MCF 10A (cell line): ENCODE results near the gene ARVCF. TPM values are rescaled to one million over a fixed set of nuclear protein-coding genes. Genes with fewer than 3 reads are reported as not detected.

Experiments
- BruUV-seq: library from RNA; stranded (reverse); fragments of 400-500 nt; replicated peaks from 2 replicates; lab custom pipeline; 2021; lab: Mats Ljungman, UMichigan
- CTCF ChIA-PET: fragments of 300-600 bp; sonication (Branson Sonifier 250); formaldehyde crosslinking; extraction: SDS; loops from one replicate; lab custom pipeline; 2021; ENCODE audit warnings: antibody characterized with exemption, inconsistent platforms; lab: Yijun Ruan, JAX
- POLR2A ChIA-PET: fragments of 300-600, 350-650 bp; sonication (Branson Sonifier 250); formaldehyde crosslinking; extraction: SDS; loops from one replicate; lab custom pipeline; 2020; ENCODE audit warnings: antibody characterized with exemption, inconsistent platforms; lab: Yijun Ruan, JAX
- DNase-seq: peaks from one replicate; pipeline ENCODE4 v3.0.0-alpha.2; 2018; ENCODE audit not compliant: unreplicated experiment
- H3K27ac Mint-ChIP-seq: one replicate; pipeline ENCODE4 v1.8.0; 2022; ENCODE audit warnings: mild to moderate bottlenecking, low read depth, mixed read lengths; ENCODE audit not compliant: unreplicated experiment
- H3K27me3 Mint-ChIP-seq: one replicate; pipeline ENCODE4 v1.8.0; 2022; ENCODE audit warnings: mixed read lengths; ENCODE audit not compliant: insufficient read depth, unreplicated experiment
- H3K36me3 Mint-ChIP-seq: one replicate; pipeline ENCODE4 v1.8.0; 2022; ENCODE audit warnings: mild to moderate bottlenecking, moderate library complexity, mixed read lengths; ENCODE audit not compliant: insufficient read depth, unreplicated experiment
- H3K4me1 Mint-ChIP-seq: one replicate; pipeline ENCODE4 v1.8.0; 2022; ENCODE audit warnings: mixed read lengths; ENCODE audit not compliant: insufficient read depth, unreplicated experiment
- H3K4me3 Mint-ChIP-seq: one replicate; pipeline ENCODE4 v1.8.0; 2022; ENCODE audit warnings: mild to moderate bottlenecking, moderate library complexity, mixed read lengths; ENCODE audit not compliant: unreplicated experiment
- H3K9me3 Mint-ChIP-seq: one replicate; pipeline ENCODE4 v1.8.0; 2022; ENCODE audit warnings: mixed read lengths; ENCODE audit not compliant: unreplicated experiment
- CTCF ChIP-seq: fragments of 200-600 bp; IDR thresholded peaks from one replicate; pipeline ENCODE4 v1.8.0; 2022; ENCODE audit warnings: antibody characterized with exemption, mild to moderate bottlenecking; ENCODE audit not compliant: unreplicated experiment
- intact Hi-C: fragments of 100-400 bp; cut with micrococcal nuclease; formaldehyde crosslinking; loops from 2 replicates; pipeline ENCODE4 v1.14.1; 2022
- total RNA-seq: library from RNA; stranded (reverse); gene quantifications from 2 replicates; pipeline ENCODE4 v1.2.3, GENCODE V29; 2022

ARVCF gene
- total RNA-seq, 1 experiment from 2014 or later: 7.5 TPM

GRCh38 chr22:19962909-19963806, 53.5 kb downstream of the ARVCF start:
- TF ChIP-seq CTCF: no peak
- peak overlapping the region; percentile 55 for H3K4me3 Mint-ChIP-seq
- H3K27me3 Mint-ChIP-seq: no peaks in the 10 kb centered on the region
- BruUV-seq: no TSS peak
- CTCF ChIA-PET: interaction anchor here (0.5 to 1.3 kb wide), 5 partner anchors 9 to 138 kb away, joined by 3 to 5 read pairs (median 3); no protein-coding TSS in a partner anchor
- intact Hi-C loops: loop anchor here (2.0 kb wide), 1 partner anchor 66 kb away; no protein-coding TSS in a partner anchor
- peaks cover 25% of the 10 kb centered on the region for H3K36me3 Mint-ChIP-seq
- POLR2A ChIA-PET: no interaction called here
- no peaks in the 10 kb centered on the region for H3K9me3 Mint-ChIP-seq
- H3K4me1 Mint-ChIP-seq: peaks cover 5% of the 10 kb centered on the region
- peak; percentile 85 for DNase-seq
- H3K27ac Mint-ChIP-seq: peak overlapping the region; percentile 40

GRCh38 chr22:19962246-19962908, 54.2 kb downstream of the ARVCF start:
- H3K36me3 Mint-ChIP-seq: peaks cover 25% of the 10 kb centered on the region
- no TSS peak for BruUV-seq
- no peak overlapping the region for H3K4me3 Mint-ChIP-seq
- H3K27ac Mint-ChIP-seq: no peak overlapping the region
- ChIA-PET POLR2A (no interaction called here), CTCF (interaction anchor here (0.5 to 1.3 kb wide), 4 partner anchors 9 to 49 kb away, joined by 3 to 5 read pairs (median 4); no protein-coding TSS in a partner anchor)
- DNase-seq: peak; percentile 85
- intact Hi-C loops: loop anchor here (2.0 kb wide), 1 partner anchor 66 kb away; no protein-coding TSS in a partner anchor
- no peaks in the 10 kb centered on the region for H3K27me3 Mint-ChIP-seq
- peak; percentile 77 for TF ChIP-seq CTCF
- no peaks in the 10 kb centered on the region for H3K9me3 Mint-ChIP-seq
- H3K4me1 Mint-ChIP-seq: peaks cover 5% of the 10 kb centered on the region

- H3K4me1 Mint-ChIP-seq: peaks cover 5% of the 10 kb centered on the region
- no peaks in the 10 kb centered on the region for H3K9me3 Mint-ChIP-seq
- no peak overlapping the region for H3K4me3 Mint-ChIP-seq
- no peak for DNase-seq
- intact Hi-C loops: loop anchor here (2.0 kb wide), 1 partner anchor 67 kb away; no protein-coding TSS in a partner anchor
- no peak for TF ChIP-seq CTCF
- H3K27me3 Mint-ChIP-seq: no peaks in the 10 kb centered on the region
- no peak overlapping the region for H3K27ac Mint-ChIP-seq
- POLR2A ChIA-PET: no interaction called here
- no TSS peak for BruUV-seq
- CTCF ChIA-PET: interaction anchor here (0.5 to 0.6 kb wide), 2 partner anchors 11 to 49 kb away, joined by 3 read pairs; no protein-coding TSS in a partner anchor
- peaks cover 25% of the 10 kb centered on the region for H3K36me3 Mint-ChIP-seq
Observed at GRCh38 chr22:19961868-19962245, 54.8 kb downstream of the ARVCF start.

- H3K27ac Mint-ChIP-seq: no peak overlapping the region
- CTCF ChIA-PET: interaction anchor here (0.6 kb wide), 2 partner anchors 13 to 231 kb away, joined by 3 to 4 read pairs; no protein-coding TSS in a partner anchor
- H3K36me3 Mint-ChIP-seq: peaks cover 23% of the 10 kb centered on the region
- no peak overlapping the region for H3K4me3 Mint-ChIP-seq
- no peak for TF ChIP-seq CTCF
- no TSS peak for BruUV-seq
- H3K9me3 Mint-ChIP-seq: no peaks in the 10 kb centered on the region
- no peak for DNase-seq
- H3K27me3 Mint-ChIP-seq: no peaks in the 10 kb centered on the region
- H3K4me1 Mint-ChIP-seq: peaks cover 5% of the 10 kb centered on the region
- intact Hi-C loops: no loop called here
- POLR2A ChIA-PET: no interaction called here
Observed at GRCh38 chr22:19961201-19961580, 55.4 kb downstream of the ARVCF start.
